GM12892 (cell line): ENCODE results near the gene AMBRA1.

Source experiments
- DNase-seq: peaks from one replicate; pipeline ENCODE4 v3.0.0; 2011; ENCODE audit not compliant: insufficient read length
- FAIRE-seq: peaks from 2 replicates; lab custom pipeline; 2011; peaks lifted over from hg19 to GRCh38; lab: Jason Lieb, UNC
- POLR2A ChIP-seq: IDR thresholded peaks from 2 replicates; pipeline ENCODE4 v1.6.1; 2011; ENCODE audit warnings: low read depth, low read length, control low read depth
- POLR2AphosphoS5 ChIP-seq: IDR thresholded peaks from 2 replicates; pipeline ENCODE4 v1.6.1; 2011; ENCODE audit warnings: low read depth, low read length, control low read depth
- TAF1 ChIP-seq: IDR thresholded peaks from 2 replicates; pipeline ENCODE4 v1.6.1; 2011; ENCODE audit warnings: low read depth, mild to moderate bottlenecking, control low read depth, low read length, borderline replicate concordance

AMBRA1 gene

GRCh38 chr11:46427364-46427763, 166.5 kb downstream of the AMBRA1 start:
- DNase-seq (no peak), FAIRE-seq (no peak)
- TF ChIP-seq POLR2AphosphoS5 (no peak), TAF1 (no peak), POLR2A (no peak)

GRCh38 chr11:46426233-46426991, 167.4 kb downstream of the AMBRA1 start:
- no peak for DNase-seq
- no peak for FAIRE-seq

DNA sequence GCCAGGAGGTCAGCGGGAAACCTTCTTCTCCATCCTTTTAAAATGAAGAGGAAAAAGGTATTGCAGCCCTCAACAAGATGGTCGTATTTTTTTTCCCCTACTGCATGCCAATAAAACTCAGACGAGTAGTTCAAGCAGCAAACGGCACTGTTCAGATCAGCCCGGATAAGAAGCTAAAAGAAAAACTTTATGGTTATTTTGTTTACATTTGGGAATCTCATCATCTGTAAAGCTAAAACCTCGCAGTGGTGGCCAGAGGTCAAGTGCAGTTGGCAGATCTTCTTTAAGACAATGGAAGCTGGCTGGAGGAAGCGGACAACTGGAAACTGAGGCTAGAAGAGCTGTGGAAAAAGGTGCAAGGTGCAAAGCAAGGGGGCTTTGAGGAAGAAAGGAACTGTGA, 171.2 kb downstream of the AMBRA1 start:
- no peak for FAIRE-seq
- TF ChIP-seq POLR2A, result no peak
- TF ChIP-seq POLR2AphosphoS5, result no peak
- TF ChIP-seq TAF1, result no peak

More at GRCh38 chr11:46426233-46426991, 167.4 kb downstream of the AMBRA1 start:
- no peak for TF ChIP-seq POLR2AphosphoS5
- TF ChIP-seq TAF1, result no peak
- no peak for TF ChIP-seq POLR2A

DNA sequence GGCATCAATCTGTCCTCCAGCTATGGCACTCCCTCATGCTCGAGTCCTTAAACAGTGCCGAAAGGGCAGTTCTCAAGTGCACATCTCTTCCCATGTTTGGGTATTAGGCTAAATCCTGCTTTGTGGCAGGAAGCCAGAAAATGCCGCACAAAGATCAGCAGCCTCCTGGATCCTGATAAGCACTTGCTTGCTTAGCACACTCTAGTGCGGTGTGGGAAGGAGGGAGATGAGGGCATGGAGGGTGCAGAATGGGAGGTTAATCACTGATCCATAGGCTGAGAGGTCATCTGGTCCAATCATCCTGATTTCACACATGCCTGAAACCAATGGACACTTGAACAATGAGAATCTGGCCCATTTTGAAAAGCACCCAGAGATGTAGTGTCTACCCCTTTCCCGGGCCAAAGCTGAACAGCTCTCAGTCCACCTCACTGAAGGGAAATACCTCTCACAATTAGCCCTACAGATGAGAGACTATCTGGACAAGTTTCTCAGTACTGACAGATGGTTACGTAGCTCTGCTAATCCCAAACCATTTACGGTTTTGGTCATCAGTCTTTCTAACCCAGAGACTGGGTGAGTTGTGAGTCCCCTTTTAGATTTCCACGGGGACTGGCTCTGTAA, 172.5 kb downstream of the AMBRA1 start:
- no peak for FAIRE-seq
- TF ChIP-seq POLR2AphosphoS5 (no peak), TAF1 (no peak), POLR2A (no peak)
- no peak for DNase-seq

More for the DNA sequence above, 171.2 kb downstream of the AMBRA1 start:
- no peak for DNase-seq

GRCh38 chr11:46420513-46420912, 173.3 kb downstream of the AMBRA1 start:
- FAIRE-seq (no peak), DNase-seq (no peak)
- no peak for TF ChIP-seq POLR2A
- no peak for TF ChIP-seq TAF1
- no peak for TF ChIP-seq POLR2AphosphoS5

DNA sequence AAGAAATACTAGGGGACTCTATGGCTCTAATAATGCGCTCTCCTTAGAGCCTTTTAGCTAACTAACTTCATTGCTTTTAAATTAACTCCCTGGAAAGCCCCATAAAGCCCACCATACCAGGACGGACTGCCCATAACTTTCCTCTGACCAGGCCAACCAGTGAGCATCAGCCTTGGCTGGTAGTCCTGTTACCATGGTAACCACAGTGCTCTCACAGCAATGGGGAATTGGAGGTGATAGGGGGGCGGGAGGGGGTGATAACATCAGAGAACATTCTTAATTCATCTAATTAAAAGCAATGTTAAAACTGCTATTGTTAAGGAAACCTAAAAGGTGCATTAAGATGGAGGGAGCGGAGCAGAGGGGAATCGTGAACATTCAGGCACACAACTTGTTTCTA, 175.1 kb downstream of the AMBRA1 start:
- TF ChIP-seq POLR2AphosphoS5 (no peak), TAF1 (no peak), POLR2A (no peak)

GRCh38 chr11:46417711-46418110, 176.1 kb downstream of the AMBRA1 start:
- TF ChIP-seq TAF1, result no peak
- TF ChIP-seq POLR2A, result no peak
- TF ChIP-seq POLR2AphosphoS5, result no peak
- FAIRE-seq (no peak), DNase-seq (no peak)

More for the DNA sequence above, 175.1 kb downstream of the AMBRA1 start:
- FAIRE-seq, result no peak
- DNase-seq, result no peak

- no peak for DNase-seq
- no peak for FAIRE-seq
- TF ChIP-seq TAF1 (no peak), POLR2A (no peak), POLR2AphosphoS5 (no peak)
Observed at GRCh38 chr11:46414879-46415278, 178.9 kb downstream of the AMBRA1 start.

DNA sequence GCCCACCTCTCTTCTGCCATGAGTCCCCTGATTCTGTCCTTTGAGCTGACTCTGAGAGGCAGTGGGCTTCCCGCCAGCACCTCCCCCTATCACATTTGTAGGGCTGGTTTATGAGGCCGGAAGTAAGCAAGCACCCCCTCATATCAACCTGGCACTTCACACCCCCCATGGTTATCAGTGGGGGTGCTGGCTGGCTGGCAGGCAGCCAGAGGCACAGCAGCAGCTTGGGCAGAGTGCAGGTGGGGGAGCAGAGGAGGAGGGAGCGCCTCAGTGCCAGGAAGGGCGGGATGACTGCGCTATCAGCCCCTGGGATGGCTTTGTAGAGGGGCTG, 179.4 kb downstream of the AMBRA1 start:
- DNase-seq (no peak), FAIRE-seq (no peak)
- TF ChIP-seq POLR2AphosphoS5, result no peak
- no peak for TF ChIP-seq POLR2A
- TF ChIP-seq TAF1, result no peak

- FAIRE-seq, result no peak
- TF ChIP-seq TAF1 (no peak), POLR2A (no peak)
Observed at GRCh38 chr11:46413760-46414465, 179.9 kb downstream of the AMBRA1 start.

GRCh38 chr11:46410021-46410420, 183.8 kb downstream of the AMBRA1 start:
- no peak for DNase-seq
- FAIRE-seq, result no peak
- no peak for TF ChIP-seq POLR2AphosphoS5
- TF ChIP-seq POLR2A, result no peak
- no peak for TF ChIP-seq TAF1

More at GRCh38 chr11:46413760-46414465, 179.9 kb downstream of the AMBRA1 start:
- no peak for DNase-seq

GRCh38 chr11:46408407-46408986, 185.3 kb downstream of the AMBRA1 start:
- FAIRE-seq (no peak), DNase-seq (no peak)
- TF ChIP-seq POLR2AphosphoS5, result no peak
- no peak for TF ChIP-seq POLR2A
- no peak for TF ChIP-seq TAF1
